ENCODE results near the gene SRGAP2B. TPM values are rescaled to one million over a fixed set of nuclear protein-coding genes. Genes with fewer than 3 reads are reported as not detected.
"Not testable (repeated sequence)": the region's sequence is repeated elsewhere in the genome, so short reads cannot be mapped to it uniquely, and the experiment has no call there.

The SRGAP2B gene
- total RNA-seq, 1 donor from 2014 or later = 26.3 TPM

GRCh38 chr1:144946525-144947480, 148.3 kb downstream of the SRGAP2B start:
- not testable (repeated sequence) for DNase-seq (ENCODE audit: extremely low spot score, unreplicated experiment); H3K9me3 Mint-ChIP-seq; H3K27ac Mint-ChIP-seq; H3K36me3 Mint-ChIP-seq; H3K27me3 Mint-ChIP-seq; H3K4me1 Mint-ChIP-seq (ENCODE audit: unreplicated experiment); H3K4me3 Mint-ChIP-seq

DNA sequence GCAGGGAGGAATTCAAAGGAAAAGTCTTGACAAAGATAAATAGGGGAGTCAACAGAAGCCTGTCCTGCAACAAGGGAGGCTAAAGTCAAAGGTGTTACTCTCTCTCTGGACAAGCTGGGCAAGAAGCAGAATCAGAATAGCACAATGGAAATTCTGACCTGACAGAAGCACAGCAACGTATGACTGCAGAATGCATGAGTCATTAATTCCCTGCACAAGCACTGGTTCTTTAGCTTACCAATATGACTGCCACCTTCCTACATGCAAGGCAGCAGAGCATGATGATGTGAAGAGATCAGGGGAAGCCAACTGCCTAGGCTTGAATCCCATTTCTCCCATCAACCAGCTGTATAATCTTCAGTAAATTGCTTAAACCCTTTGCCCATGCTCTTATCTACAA, 153.4 kb downstream of the SRGAP2B start:
- not testable (repeated sequence) for H3K36me3 Mint-ChIP-seq; DNase-seq (ENCODE audit: extremely low spot score, unreplicated experiment); H3K4me3 Mint-ChIP-seq; H3K27ac Mint-ChIP-seq; H3K4me1 Mint-ChIP-seq (ENCODE audit: unreplicated experiment); H3K9me3 Mint-ChIP-seq; H3K27me3 Mint-ChIP-seq

DNA sequence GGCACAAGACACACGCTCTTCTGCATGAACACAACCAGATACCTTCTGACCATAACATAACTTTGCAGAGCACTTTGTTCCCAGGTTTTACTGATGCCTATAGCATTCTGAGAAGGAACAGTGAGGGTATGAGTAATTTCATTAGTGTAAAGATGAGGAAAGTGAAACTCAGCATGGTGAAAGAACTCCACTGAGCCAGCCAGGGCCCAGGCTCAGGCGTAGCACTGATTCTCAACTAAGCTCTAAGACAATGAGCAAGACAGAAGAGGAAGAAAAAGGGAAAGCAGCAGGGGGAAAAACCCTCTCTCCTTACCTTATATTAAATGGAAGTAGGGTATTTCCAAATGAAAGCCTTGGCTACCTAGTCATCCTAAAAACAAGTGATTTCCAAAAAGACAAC, 155.1 kb downstream of the SRGAP2B start:
- not testable (repeated sequence) for H3K4me3 Mint-ChIP-seq; DNase-seq (ENCODE audit: extremely low spot score, unreplicated experiment); H3K4me1 Mint-ChIP-seq (ENCODE audit: unreplicated experiment); H3K27me3 Mint-ChIP-seq; H3K27ac Mint-ChIP-seq; H3K36me3 Mint-ChIP-seq; H3K9me3 Mint-ChIP-seq

- not testable (repeated sequence) for H3K27me3 Mint-ChIP-seq; H3K27ac Mint-ChIP-seq; DNase-seq (ENCODE audit: extremely low spot score, unreplicated experiment); H3K36me3 Mint-ChIP-seq; H3K4me3 Mint-ChIP-seq; H3K4me1 Mint-ChIP-seq (ENCODE audit: unreplicated experiment); H3K9me3 Mint-ChIP-seq
These were observed 156.5 kb downstream of the SRGAP2B start for GRCh38 chr1:144938627-144939026.

DNA sequence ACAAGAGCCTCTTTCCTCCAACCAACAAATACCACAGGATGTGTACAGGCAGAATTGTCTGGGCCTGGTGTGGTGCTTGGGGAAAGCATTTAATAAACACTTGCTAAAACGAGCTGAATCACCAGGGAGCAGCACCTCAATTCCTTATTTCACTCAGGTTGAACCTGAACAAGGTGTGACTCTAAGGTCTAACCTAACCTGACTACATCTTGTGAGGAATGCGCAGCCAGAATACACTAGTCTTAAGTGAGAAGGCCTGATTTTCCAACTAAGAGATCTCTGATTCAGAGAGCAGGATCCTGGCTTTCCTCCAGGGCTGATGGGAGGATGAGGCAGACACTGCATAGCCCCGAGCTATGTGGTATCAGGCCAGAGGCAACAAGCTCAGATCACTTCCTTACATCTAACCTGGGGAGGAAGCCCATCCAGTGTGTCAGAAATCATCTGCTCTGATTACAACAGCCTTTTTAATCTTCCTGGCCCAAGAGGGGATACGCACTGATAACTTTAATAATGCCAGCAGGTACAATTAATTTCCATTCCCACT, 158.9 kb downstream of the SRGAP2B start:
- not testable (repeated sequence) for H3K27me3 Mint-ChIP-seq; DNase-seq (ENCODE audit: extremely low spot score, unreplicated experiment); H3K4me1 Mint-ChIP-seq (ENCODE audit: unreplicated experiment); H3K27ac Mint-ChIP-seq; H3K36me3 Mint-ChIP-seq; H3K4me3 Mint-ChIP-seq; H3K9me3 Mint-ChIP-seq

DNA sequence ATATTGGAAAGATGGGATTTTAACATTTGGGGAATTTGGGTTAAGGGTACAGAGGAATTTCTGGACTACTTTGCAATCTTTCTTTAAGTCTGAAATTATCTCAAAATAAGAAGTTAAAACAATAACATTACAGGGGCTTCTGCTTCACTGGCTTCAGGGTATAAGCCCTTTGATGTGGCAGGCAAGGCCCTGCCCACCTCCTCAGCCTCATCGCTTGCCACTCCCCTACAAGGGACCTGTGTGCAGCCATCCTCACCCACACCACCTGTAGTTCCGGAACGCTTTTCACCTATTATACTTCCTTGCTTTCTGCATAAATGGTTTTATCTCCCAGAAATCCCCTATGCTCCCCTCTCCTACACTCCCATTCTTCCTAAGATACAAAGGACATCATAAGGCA, 159.8 kb downstream of the SRGAP2B start:
- not testable (repeated sequence) for H3K36me3 Mint-ChIP-seq; H3K9me3 Mint-ChIP-seq; H3K4me3 Mint-ChIP-seq; H3K27me3 Mint-ChIP-seq; DNase-seq (ENCODE audit: extremely low spot score, unreplicated experiment); H3K27ac Mint-ChIP-seq; H3K4me1 Mint-ChIP-seq (ENCODE audit: unreplicated experiment)

DNA sequence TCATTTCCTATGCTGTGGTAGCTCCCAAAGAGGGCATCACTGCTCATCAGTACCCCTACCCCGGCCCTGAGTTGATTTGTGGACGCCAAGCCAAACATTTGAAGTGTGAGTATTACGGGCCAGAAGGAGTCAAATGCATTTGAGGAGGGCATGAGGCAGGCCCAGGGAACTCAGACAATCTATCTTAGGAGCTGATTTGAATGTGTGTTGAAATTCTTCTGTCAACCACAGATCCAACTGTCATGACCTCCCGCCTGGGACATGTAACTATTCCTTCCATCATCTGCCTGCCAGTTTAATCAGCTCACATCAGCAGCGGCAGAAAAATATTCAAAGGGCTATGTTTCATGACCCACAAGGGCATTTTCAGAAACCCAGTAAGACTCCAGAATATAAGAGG, 162.1 kb downstream of the SRGAP2B start:
- not testable (repeated sequence) for H3K4me3 Mint-ChIP-seq; DNase-seq (ENCODE audit: extremely low spot score, unreplicated experiment); H3K27me3 Mint-ChIP-seq; H3K4me1 Mint-ChIP-seq (ENCODE audit: unreplicated experiment); H3K9me3 Mint-ChIP-seq; H3K36me3 Mint-ChIP-seq; H3K27ac Mint-ChIP-seq

- H3K36me3 Mint-ChIP-seq; H3K4me1 Mint-ChIP-seq (ENCODE audit: unreplicated experiment); H3K27ac Mint-ChIP-seq; H3K9me3 Mint-ChIP-seq; DNase-seq (ENCODE audit: extremely low spot score, unreplicated experiment); H3K27me3 Mint-ChIP-seq; H3K4me3 Mint-ChIP-seq: not testable (repeated sequence)
These were observed 163.0 kb downstream of the SRGAP2B start for GRCh38 chr1:144932153-144932552.

- not testable (repeated sequence) for H3K9me3 Mint-ChIP-seq; H3K4me1 Mint-ChIP-seq (ENCODE audit: unreplicated experiment); H3K27me3 Mint-ChIP-seq; H3K27ac Mint-ChIP-seq; DNase-seq (ENCODE audit: extremely low spot score, unreplicated experiment); H3K36me3 Mint-ChIP-seq; H3K4me3 Mint-ChIP-seq
These were observed 163.6 kb downstream of the SRGAP2B start for GRCh38 chr1:144931553-144931952.

- H3K4me1 Mint-ChIP-seq (ENCODE audit: unreplicated experiment); H3K4me3 Mint-ChIP-seq; H3K27ac Mint-ChIP-seq; H3K9me3 Mint-ChIP-seq; H3K36me3 Mint-ChIP-seq; H3K27me3 Mint-ChIP-seq; DNase-seq (ENCODE audit: extremely low spot score, unreplicated experiment): not testable (repeated sequence)
These were observed 164.9 kb downstream of the SRGAP2B start for GRCh38 chr1:144930085-144930777.

DNA sequence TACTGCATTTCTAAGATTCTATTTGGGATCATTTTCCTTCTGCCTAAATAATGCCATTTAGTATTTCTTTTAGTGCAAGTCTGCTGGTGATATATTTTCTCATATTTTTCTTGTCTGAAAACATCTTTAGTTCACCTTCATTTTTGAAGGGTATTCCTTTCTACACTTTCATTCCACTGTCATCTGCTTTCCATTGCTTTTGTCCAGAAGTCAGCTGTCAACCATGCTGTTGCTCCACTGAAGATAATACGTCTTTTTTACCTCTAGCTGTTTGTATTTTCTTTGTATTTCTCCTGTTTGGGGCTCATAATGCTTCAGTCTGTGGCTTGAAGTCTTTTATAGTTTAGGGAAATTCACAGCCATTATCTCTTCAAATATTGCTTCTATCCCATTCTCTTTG, 167.8 kb downstream of the SRGAP2B start:
- DNase-seq (ENCODE audit: extremely low spot score, unreplicated experiment); H3K27ac Mint-ChIP-seq; H3K9me3 Mint-ChIP-seq; H3K36me3 Mint-ChIP-seq; H3K4me3 Mint-ChIP-seq; H3K27me3 Mint-ChIP-seq; H3K4me1 Mint-ChIP-seq (ENCODE audit: unreplicated experiment): not testable (repeated sequence)

- not testable (repeated sequence) for H3K27ac Mint-ChIP-seq; H3K36me3 Mint-ChIP-seq; H3K4me3 Mint-ChIP-seq; H3K9me3 Mint-ChIP-seq; H3K27me3 Mint-ChIP-seq; H3K4me1 Mint-ChIP-seq (ENCODE audit: unreplicated experiment); DNase-seq (ENCODE audit: extremely low spot score, unreplicated experiment)
These were observed 171.5 kb downstream of the SRGAP2B start for GRCh38 chr1:144923640-144924039.

DNA sequence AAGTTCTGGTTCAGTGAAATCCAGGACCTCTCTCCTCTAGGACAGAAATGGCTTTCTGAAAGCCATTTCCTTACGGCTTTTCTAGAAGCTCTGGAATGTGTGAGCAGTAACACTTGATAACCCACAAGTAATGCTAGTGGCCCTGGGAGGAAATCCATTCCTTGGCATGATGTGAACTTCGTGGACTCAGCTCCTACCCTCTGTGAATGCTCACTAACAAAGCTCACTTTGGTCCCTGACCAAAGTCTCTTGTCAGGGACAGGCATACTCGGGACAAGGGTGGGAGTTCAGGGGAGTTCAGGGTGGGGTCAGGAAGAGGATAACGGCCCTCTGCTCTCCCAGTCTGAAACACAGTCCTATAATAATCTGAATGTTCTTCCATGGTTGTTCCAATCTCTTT, 172.3 kb downstream of the SRGAP2B start:
- H3K9me3 Mint-ChIP-seq; H3K27me3 Mint-ChIP-seq; H3K27ac Mint-ChIP-seq; DNase-seq (ENCODE audit: extremely low spot score, unreplicated experiment); H3K4me1 Mint-ChIP-seq (ENCODE audit: unreplicated experiment); H3K4me3 Mint-ChIP-seq; H3K36me3 Mint-ChIP-seq: not testable (repeated sequence)

DNA sequence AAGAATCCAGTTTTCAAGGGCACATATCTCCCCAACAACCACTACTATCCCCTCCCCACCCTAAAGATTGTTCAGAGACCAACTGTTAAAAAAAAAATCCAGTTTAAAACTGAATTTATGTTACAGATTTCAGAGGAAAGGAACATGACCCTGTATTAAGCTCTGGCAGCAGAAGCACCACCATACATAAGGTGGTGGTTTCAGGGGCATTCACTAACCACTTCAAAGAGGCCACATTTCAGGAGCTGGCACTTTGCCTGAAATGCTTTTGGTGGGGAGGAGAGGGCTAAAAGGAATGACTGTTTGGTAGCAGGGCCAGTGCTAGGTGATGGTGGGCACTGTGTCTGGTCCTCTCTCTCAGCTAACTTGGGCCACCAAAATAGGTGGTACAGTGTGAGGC, 176.0 kb downstream of the SRGAP2B start:
- not testable (repeated sequence) for H3K27me3 Mint-ChIP-seq; H3K9me3 Mint-ChIP-seq; DNase-seq (ENCODE audit: extremely low spot score, unreplicated experiment); H3K27ac Mint-ChIP-seq; H3K36me3 Mint-ChIP-seq; H3K4me1 Mint-ChIP-seq (ENCODE audit: unreplicated experiment); H3K4me3 Mint-ChIP-seq
